Measurements from ENCODE around the gene AFF1. TPM values are rescaled to one million over a fixed set of nuclear protein-coding genes. Genes with fewer than 3 reads are reported as not detected.

AFF1 gene
- total RNA-seq, 3 donors from 2014 or later, result 84.0 to 150 (median 120) TPM

- intact Hi-C loops (cut with DNase I, micrococcal nuclease), result no loop called here
- Histone ChIP-seq H3K4me1 (ENCODE audit: low read depth) (no peaks in the 10 kb centered on the region), H3K36me3 (ENCODE audit: low read depth) (no peaks in the 10 kb centered on the region), H3K4me3 (no peak overlapping the region), H3K9me3 (no peaks in the 10 kb centered on the region)
- ATAC-seq (no peak), DNase-seq (no peak)
- TF ChIP-seq CTCF (IDR thresholded peaks at IDR 0.05), result no peak
Observed at GRCh38 chr4:87171944-87172343, 237.1 kb downstream of the AFF1 start.

GRCh38 chr4:87174672-87175071 is 239.9 kb downstream of the AFF1 start:
- Histone ChIP-seq H3K4me3 (no peak overlapping the region), H3K9me3 (no peaks in the 10 kb centered on the region), H3K36me3 (ENCODE audit: low read depth) (no peaks in the 10 kb centered on the region), H3K4me1 (ENCODE audit: low read depth) (no peaks in the 10 kb centered on the region)
- no peak for TF ChIP-seq CTCF (IDR thresholded peaks at IDR 0.05)
- DNase-seq (no peak), ATAC-seq (no peak)
- intact Hi-C loops (cut with DNase I, micrococcal nuclease), result no loop called here

GRCh38 chr4:87179751-87180150 is 244.9 kb downstream of the AFF1 start:
- no peak for TF ChIP-seq CTCF (IDR thresholded peaks at IDR 0.05)
- intact Hi-C loops (cut with DNase I, micrococcal nuclease), result no loop called here
- DNase-seq, result no peak
- Histone ChIP-seq H3K36me3 (ENCODE audit: low read depth) (no peaks in the 10 kb centered on the region), H3K9me3 (no peaks in the 10 kb centered on the region), H3K4me1 (ENCODE audit: low read depth) (no peaks in the 10 kb centered on the region), H3K4me3 (no peak overlapping the region)
- ATAC-seq, result no peak

- DNase-seq (no peak), ATAC-seq (no peak)
- Histone ChIP-seq H3K9me3 (no peaks in the 10 kb centered on the region), H3K4me1 (ENCODE audit: low read depth) (no peaks in the 10 kb centered on the region), H3K36me3 (ENCODE audit: low read depth) (no peaks in the 10 kb centered on the region), H3K4me3 (no peak overlapping the region)
- no peak for TF ChIP-seq CTCF (IDR thresholded peaks at IDR 0.05)
- intact Hi-C loops (cut with DNase I, micrococcal nuclease), result no loop called here
Observed at GRCh38 chr4:87180767-87181166, 246.0 kb downstream of the AFF1 start.

DNA sequence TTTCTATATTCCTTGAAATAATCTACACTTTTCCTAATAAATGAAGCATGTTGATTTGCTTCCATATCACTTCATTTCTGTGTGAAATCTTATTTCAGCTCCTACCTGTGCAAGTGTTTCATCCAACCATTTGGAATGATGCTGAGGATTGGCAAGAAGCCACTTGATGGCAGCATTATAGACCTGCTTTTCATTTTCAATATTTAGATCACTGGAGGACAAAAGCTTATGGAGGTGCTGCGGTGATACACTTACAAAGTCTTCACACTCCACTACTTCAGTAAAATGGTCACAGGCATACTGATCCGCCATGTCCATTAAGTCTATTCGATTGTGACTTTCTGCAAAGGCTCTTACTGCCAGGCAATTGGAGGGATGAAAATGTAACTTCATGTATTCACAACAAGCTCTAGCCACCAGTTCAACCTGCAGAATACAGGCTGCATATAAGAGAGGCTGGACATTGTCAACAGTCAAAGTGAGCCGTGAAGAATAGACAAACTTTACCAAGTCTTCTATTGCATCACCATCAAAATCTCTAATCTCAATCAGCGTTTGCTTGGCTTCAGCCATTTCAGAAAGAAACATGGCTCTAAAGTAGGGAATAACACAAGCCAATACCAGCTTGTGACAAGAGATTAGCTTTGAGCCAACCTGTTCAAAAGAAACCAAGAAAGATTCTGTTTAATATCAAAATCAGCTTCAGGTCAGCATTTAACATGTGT is 250.5 kb downstream of the AFF1 start:
- Histone ChIP-seq H3K4me1 (ENCODE audit: low read depth) (no peaks in the 10 kb centered on the region), H3K36me3 (ENCODE audit: low read depth) (no peaks in the 10 kb centered on the region), H3K4me3 (no peak overlapping the region), H3K9me3 (no peaks in the 10 kb centered on the region)
- intact Hi-C loops (cut with DNase I, micrococcal nuclease), result no loop called here
- DNase-seq, result no peak
- ATAC-seq, result no peak
- no peak for TF ChIP-seq CTCF (IDR thresholded peaks at IDR 0.05)

- TF ChIP-seq CTCF (IDR thresholded peaks at IDR 0.05), result no peak
- intact Hi-C loops (cut with DNase I, micrococcal nuclease), result no loop called here
- no peak for ATAC-seq
Observed at GRCh38 chr4:87188048-87188447, 253.2 kb downstream of the AFF1 start.

More at GRCh38 chr4:87188048-87188447, 253.2 kb downstream of the AFF1 start:
- H3K9me3 ChIP-seq, result no peaks in the 10 kb centered on the region
- H3K4me1 ChIP-seq (ENCODE audit: low read depth), result no peaks in the 10 kb centered on the region
- DNase-seq, result no peak
- H3K4me3 ChIP-seq, result no peak overlapping the region
- no peaks in the 10 kb centered on the region for H3K36me3 ChIP-seq (ENCODE audit: low read depth)
